HG02943 (cell line): Measurements from ENCODE around the gene OPA1.

ENCODE experiments used
- ATAC-seq: cut with Tn5 transposase; IDR thresholded peaks from one replicate; pipeline ENCODE4 v1.9.1; 2021; ENCODE audit warnings: mild to moderate bottlenecking, low read depth, moderate library complexity; ENCODE audit not compliant: unreplicated experiment

The OPA1 gene, protein sequence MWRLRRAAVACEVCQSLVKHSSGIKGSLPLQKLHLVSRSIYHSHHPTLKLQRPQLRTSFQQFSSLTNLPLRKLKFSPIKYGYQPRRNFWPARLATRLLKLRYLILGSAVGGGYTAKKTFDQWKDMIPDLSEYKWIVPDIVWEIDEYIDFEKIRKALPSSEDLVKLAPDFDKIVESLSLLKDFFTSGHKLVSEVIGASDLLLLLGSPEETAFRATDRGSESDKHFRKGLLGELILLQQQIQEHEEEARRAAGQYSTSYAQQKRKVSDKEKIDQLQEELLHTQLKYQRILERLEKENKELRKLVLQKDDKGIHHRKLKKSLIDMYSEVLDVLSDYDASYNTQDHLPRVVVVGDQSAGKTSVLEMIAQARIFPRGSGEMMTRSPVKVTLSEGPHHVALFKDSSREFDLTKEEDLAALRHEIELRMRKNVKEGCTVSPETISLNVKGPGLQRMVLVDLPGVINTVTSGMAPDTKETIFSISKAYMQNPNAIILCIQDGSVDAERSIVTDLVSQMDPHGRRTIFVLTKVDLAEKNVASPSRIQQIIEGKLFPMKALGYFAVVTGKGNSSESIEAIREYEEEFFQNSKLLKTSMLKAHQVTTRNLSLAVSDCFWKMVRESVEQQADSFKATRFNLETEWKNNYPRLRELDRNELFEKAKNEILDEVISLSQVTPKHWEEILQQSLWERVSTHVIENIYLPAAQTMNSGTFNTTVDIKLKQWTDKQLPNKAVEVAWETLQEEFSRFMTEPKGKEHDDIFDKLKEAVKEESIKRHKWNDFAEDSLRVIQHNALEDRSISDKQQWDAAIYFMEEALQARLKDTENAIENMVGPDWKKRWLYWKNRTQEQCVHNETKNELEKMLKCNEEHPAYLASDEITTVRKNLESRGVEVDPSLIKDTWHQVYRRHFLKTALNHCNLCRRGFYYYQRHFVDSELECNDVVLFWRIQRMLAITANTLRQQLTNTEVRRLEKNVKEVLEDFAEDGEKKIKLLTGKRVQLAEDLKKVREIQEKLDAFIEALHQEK

DNA sequence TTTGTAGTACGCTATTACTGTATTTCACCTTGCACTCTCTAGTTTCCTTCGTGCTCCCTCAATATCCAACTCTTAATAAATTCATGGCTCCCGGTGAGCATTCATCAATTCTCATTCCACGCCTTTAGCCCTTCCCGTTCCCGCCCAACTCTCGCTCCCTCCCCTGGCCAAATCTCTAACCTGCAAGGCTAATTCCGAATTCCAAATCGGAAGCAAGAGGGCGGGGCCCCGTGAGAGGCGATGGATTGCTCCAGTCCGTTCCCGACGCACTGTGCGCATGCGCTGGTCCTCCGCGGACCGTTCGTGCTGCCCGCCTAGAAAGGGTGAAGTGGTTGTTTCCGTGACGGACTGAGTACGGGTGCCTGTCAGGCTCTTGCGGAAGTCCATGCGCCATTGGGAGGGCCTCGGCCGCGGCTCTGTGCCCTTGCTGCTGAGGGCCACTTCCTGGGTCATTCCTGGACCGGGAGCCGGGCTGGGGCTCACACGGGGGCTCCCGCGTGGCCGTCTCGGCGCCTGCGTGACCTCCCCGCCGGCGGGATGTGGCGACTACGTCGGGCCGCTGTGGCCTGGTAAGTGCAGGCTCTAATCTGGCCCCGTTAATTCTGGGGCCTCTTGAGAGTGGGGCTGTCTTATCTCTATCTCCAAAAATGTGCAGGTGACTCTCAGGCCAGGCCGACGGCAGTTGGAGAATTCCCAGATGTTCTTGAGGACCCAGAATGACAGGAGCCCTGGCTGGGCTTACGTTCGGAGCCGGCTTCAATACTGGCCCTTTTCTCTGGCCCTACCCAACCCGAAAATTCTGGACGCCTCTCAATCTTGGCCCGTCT lies at the start of gene OPA1:
OPA1 (plus strand) TSS at position 368 of the 827 bp plus-strand sequence; CDS start at position 538, 170 bp downstream.
- ATAC-seq: peak; percentile 97

GRCh38 chr3:193544289-193544688 lies 48.7 kb upstream of the OPA1 start:
- ATAC-seq: no peak

DNA sequence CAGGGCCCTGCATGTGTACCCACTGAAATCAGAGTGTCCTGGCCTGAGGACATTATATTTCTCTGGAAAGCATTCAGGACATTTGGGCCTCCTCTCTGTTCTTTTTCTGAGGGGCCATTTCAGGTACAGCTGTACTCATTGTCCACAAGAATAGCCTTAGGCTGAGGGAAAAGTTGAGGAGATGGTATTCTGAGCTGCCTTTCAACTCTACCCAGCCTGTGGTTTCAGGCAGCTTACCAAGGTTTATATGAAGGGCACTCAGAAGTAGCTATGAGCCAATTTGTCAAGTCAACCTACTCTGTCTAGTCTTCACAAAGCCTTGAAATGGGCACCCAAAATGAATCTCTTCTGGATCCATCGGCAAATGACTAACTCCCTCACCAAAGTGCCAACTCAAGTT lies 47.7 kb upstream of the OPA1 start:
- ATAC-seq: no peak

GRCh38 chr3:193546129-193546528 lies 46.9 kb upstream of the OPA1 start:
- ATAC-seq: no peak

DNA sequence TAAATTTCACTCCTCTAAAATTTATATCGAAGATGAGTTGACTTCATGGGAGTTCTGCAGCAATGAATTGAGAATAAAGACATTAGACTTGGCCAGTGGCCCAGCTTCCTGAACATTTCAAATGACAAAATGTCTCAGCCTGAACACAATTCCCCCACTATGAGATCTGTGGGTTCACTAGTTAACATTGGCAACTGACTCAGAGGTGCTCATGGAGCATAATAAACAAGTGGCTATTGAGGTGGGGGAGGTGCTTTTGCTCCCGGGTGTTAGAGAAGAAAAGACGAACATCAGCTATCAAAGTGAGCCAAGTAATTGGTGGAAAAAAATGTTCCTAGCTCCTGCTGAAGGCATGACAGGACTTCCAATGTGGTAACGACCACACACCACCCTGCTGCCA lies 44.6 kb upstream of the OPA1 start:
- no peak for ATAC-seq

GRCh38 chr3:193552923-193553322 lies 40.1 kb upstream of the OPA1 start:
- ATAC-seq: no peak

- ATAC-seq: no peak
Observed at GRCh38 chr3:193553586-193553985, 39.4 kb upstream of the OPA1 start.

DNA sequence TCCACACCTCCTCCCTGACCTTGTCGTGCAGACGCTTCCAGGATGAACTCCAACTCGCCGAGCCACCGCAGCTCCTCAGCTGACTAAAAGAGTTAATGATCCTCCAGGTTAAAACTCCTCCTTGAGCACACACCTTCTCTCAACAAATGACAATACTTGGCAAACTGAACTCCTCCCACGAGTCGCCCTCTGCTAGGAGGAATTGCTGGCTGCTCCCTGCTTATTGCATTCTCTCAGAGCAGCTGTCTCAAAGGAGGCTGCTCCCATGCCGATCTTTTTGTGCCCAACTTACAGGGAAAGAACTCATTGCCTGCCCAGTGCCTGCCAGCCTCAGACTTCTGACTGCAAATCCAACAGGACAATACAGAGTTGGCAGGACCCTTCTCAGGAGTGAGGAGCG lies 38.2 kb upstream of the OPA1 start, which contains the start of gene ATP13A4:
ATP13A4 (minus strand) TSS at position 85 of the 400 bp plus-strand sequence. CDS start 96 bp downstream, outside the sequence.
- no peak for ATAC-seq

DNA sequence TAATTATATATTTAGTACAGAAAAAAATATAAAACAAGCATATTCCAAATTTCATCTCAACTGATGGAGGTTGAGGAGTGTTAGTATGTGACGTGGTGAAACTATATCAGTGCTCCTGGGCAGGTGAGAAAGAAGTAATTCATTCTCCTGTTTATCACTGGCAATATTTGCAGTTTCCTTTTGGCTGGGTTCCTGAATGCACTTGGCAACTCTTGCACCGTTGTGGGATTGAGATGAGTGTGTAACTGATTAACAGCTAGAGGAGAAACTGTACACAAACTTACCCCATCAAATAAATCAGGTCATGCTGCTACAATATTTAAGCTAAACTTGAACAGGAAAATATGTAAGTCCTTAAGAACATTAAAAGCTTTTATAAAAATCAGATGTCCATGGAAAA lies 36.2 kb upstream of the OPA1 start:
- ATAC-seq: no peak

- ATAC-seq: no peak
Observed at GRCh38 chr3:193559100-193559499, 33.9 kb upstream of the OPA1 start.

GRCh38 chr3:193560091-193560490 lies 32.9 kb upstream of the OPA1 start:
- no peak for ATAC-seq

DNA sequence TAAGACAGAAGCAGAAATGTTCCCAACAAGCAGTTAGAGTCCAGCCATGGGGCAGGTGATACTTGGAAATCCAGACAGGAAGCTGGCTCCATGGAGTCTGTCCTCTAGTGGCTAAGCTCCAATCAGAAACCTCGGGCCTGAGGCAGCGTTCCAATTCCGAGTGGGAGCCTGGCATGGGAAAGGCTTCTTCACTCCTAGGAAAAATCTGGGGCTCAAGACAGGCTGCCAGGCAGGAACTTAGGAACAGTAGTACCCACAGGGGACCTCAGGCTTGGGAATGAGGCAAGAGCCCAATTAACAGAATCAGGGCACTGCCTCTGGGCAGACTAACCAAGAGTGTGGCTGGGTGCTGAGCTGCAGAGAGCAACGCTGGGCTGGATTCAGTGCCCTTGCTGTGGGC lies 32.1 kb upstream of the OPA1 start:
- no peak for ATAC-seq

GRCh38 chr3:193563426-193563825 lies 29.6 kb upstream of the OPA1 start:
- ATAC-seq: no peak

- no peak for ATAC-seq
Observed at GRCh38 chr3:193564012-193564411, 29.0 kb upstream of the OPA1 start.

- ATAC-seq: no peak
Observed at GRCh38 chr3:193569119-193569518, 23.9 kb upstream of the OPA1 start.

DNA sequence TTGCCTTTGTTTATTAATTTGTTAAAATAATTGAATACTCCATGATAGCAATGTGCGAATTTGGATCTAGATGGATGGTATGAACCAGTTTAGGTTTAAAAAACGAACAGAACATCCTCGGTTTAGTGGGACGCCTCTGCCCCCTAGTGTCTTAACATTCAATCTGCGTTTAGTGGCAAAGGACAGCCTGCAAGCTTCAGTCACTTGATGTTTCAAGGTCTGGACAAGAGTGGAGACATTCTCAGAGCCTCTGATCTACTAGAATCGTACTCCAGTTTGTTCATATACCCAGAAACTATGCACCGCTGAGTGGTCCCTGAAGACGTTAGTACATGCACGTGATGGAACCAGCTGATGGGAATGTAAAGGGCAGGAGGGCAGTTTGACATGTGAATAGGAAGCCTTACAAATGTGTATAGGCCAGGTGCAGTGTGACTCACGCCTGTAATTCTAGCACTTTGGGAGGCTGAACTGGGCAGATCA lies 20.5 kb upstream of the OPA1 start:
- ATAC-seq: no peak

DNA sequence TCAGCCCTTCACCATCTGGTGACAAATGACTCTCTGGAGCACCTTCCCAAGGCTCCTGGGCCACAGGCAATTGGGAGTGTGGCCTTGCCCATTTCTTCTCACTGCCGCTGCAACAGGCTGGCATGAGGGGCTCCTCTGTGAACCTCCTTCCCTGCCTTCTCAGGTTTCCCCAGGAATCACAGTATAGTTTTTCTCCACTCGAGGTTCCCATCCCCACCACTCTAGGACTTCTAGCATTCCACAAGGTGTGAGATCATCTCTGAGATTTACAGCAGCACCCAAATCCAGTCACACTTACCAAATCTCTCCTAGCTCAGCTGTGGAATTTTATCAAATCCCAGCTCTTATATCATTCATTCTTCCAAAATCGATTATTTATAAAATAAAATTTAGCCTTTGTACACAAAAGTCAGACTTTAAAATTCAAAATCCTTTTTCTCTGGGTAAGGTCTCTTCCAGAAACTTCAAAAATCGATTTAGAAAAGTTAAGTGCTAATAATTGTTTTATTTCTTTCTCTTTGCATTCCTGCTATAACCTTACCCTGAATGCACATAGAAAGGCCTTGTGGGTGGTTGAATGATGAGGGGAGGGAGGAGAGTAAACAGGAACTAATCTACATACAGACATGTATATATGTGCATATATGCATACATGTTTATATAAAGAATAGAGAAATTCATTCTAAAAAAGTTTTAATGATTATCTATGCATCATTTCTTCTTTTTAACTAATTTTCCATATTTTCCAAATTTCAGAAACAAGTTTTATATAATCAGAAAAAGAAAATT lies 19.4 kb upstream of the OPA1 start:
- ATAC-seq: no peak

GRCh38 chr3:193574488-193575070 lies 18.4 kb upstream of the OPA1 start:
- ATAC-seq: no peak

DNA sequence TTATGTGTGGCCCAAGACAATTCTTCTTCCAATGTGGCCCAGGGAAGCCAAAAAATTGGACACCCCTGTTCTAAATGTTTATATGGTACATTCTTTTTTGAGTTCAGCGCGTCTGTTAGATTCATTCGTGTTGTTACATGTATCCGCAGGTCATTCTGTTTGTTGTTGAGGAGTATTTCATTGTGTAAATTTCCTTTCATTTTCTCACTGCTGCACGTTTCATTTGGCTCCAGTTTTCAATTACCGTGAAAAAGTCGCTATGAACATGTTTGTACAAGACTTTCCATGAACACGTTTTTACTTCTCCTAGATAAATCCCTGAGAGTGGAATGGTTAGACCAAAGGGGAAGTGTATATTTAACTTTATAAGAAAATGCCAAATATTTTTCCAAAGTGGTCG lies 7.5 kb upstream of the OPA1 start:
- no peak for ATAC-seq
